GM12878 (cell line): ENCODE measurements around the gene CAPSL. TPM values are rescaled to one million over a fixed set of nuclear protein-coding genes. Genes with fewer than 3 reads are reported as not detected.

ENCODE experiments used
- CBFB ChIP-seq: IDR thresholded peaks from 2 replicates; pipeline ENCODE4 v1.6.1; 2016; ENCODE audit warnings: antibody characterized with exemption, low read depth
- CREM ChIP-seq: IDR thresholded peaks from 2 replicates; pipeline ENCODE4 v1.6.1; 2014; ENCODE audit warnings: antibody characterized with exemption, low read depth
- E2F8 ChIP-seq: fragments of 450-650 bp; IDR thresholded peaks from 2 replicates; pipeline ENCODE4 v1.6.1; 2018; ENCODE audit warnings: mild to moderate bottlenecking, low read depth, moderate library complexity; ENCODE audit not compliant: partially characterized antibody
- EED ChIP-seq: sonication (generic); IDR thresholded peaks from 2 replicates; pipeline ENCODE4 v1.6.1; 2016; ENCODE audit warnings: antibody characterized with exemption, low read depth
- HDAC2 ChIP-seq: fragments of 200-600 bp; sonication (generic); IDR thresholded peaks from 2 replicates; pipeline ENCODE4 v1.6.1; 2017
- IRF5 ChIP-seq: fragments of 450-650 bp; IDR thresholded peaks from 2 replicates; pipeline ENCODE4 v1.6.1; 2017; ENCODE audit warnings: borderline replicate concordance
- MEF2B ChIP-seq: fragments of 450-650 bp; IDR thresholded peaks from 2 replicates; pipeline ENCODE4 v1.6.1; 2018; ENCODE audit warnings: mild to moderate bottlenecking, moderate library complexity; ENCODE audit not compliant: partially characterized antibody, poor library complexity, severe bottlenecking
- MTA3 ChIP-seq: IDR thresholded peaks from 2 replicates; pipeline ENCODE4 v1.6.1; 2012; ENCODE audit warnings: low read length, inconsistent platforms, borderline replicate concordance
- NFIC ChIP-seq: IDR thresholded peaks from 2 replicates; pipeline ENCODE4 v1.6.1; 2012; ENCODE audit warnings: low read depth, mild to moderate bottlenecking, inconsistent platforms, low read length, moderate library complexity
- NR2F1 ChIP-seq: fragments of 450-650 bp; conservative IDR thresholded peaks from 2 replicates; pipeline ENCODE4 v1.6.1; 2017; ENCODE audit warnings: mild to moderate bottlenecking
- NRF1 ChIP-seq: conservative IDR thresholded peaks from 2 replicates; pipeline ENCODE4 v1.6.1; 2011; ENCODE audit warnings: mild to moderate bottlenecking, low read depth, low read length, improper control_type of control experiment
- PAX5 ChIP-seq: IDR thresholded peaks from 2 replicates; pipeline ENCODE4 v1.6.1; 2011; ENCODE audit warnings: low read depth, low read length, borderline replicate concordance
- RB1 ChIP-seq: fragments of 450-650 bp; formaldehyde crosslinking; IDR thresholded peaks from 2 replicates; pipeline ENCODE4 v1.6.1; 2017; ENCODE audit warnings: mild to moderate bottlenecking, borderline replicate concordance
- RUNX3 ChIP-seq: IDR thresholded peaks from 2 replicates; pipeline ENCODE4 v1.6.1; 2012; ENCODE audit warnings: low read length, inconsistent platforms
- STAT3 ChIP-seq: IDR thresholded peaks from 2 replicates; pipeline ENCODE4 v1.6.1; 2011; ENCODE audit warnings: low read depth, low read length, improper control_type of control experiment
- TARDBP ChIP-seq: IDR thresholded peaks from 2 replicates; pipeline ENCODE4 v1.6.1; 2016; ENCODE audit warnings: borderline replicate concordance
- WRNIP1 ChIP-seq: IDR thresholded peaks from 2 replicates; pipeline ENCODE4 v1.6.1; 2011; ENCODE audit warnings: low read depth, low read length, improper control_type of control experiment, borderline replicate concordance
- ZBTB4 ChIP-seq: fragments of 450-650 bp; formaldehyde crosslinking; IDR thresholded peaks from 2 replicates; pipeline ENCODE4 v1.4.0; 2022; ENCODE audit warnings: mild to moderate bottlenecking, moderate library complexity
- ZNF24 ChIP-seq: fragments of 450-650 bp; IDR thresholded peaks from 2 replicates; pipeline ENCODE4 v1.6.1; 2017; ENCODE audit warnings: antibody characterized with exemption, mild to moderate bottlenecking
- ZNF384 ChIP-seq: IDR thresholded peaks from 2 replicates; pipeline ENCODE4 v1.6.1; 2012; ENCODE audit warnings: low read depth, mild to moderate bottlenecking, low read length, improper control_type of control experiment, borderline replicate concordance
- polyA plus RNA-seq, 11 experiments: library from polyadenylated mRNA; depleted of rRNA in 4 of 11; unstranded in 6 of 11; stranded (reverse) in 5 of 11; fragments of >200 nt; fragmentation: Nextera tagmentation in 4 of 11; fragmentation: Illumina TruSeq in 1 of 11; extraction: Ambion mirVana in 4 of 11; extraction: Trizol in 1 of 11; gene quantifications; 1 replicate in 1 of 11; 2 replicates in 10 of 11; pipeline versions ENCODE4 v1.2.1 to v1.2.3, GENCODE V29; 2011 to 2016; ENCODE audit warnings: inconsistent platforms in 2 of 11, missing spikeins in 2 of 11, low read depth in 1 of 11
- total RNA-seq, 4 experiments: library from RNA; depleted of rRNA in 3 of 4; stranded (reverse); fragments of >200 nt in 3 of 4; fragmentation: Illumina TruSeq in 1 of 4; extraction: Trizol in 1 of 4; gene quantifications; 2 replicates each; pipeline versions ENCODE4 v1.2.1 to v1.2.3, GENCODE V29; 2013 to 2021
- TF ChIP-seq, protein P1 (sequence below): fragments of 450-650 bp; IDR thresholded peaks from 2 replicates; pipeline ENCODE4 v1.6.1; 2017; ENCODE audit warnings: low read depth, mild to moderate bottlenecking, moderate library complexity

The CAPSL gene
- total and polyA plus RNA-seq, 10 of the 15 experiments (the other 5 are each of a cell fraction or from before 2014, with no cell fraction given): 0.19 to 0.57 (median 0.20) TPM; not detected in 7

DNA sequence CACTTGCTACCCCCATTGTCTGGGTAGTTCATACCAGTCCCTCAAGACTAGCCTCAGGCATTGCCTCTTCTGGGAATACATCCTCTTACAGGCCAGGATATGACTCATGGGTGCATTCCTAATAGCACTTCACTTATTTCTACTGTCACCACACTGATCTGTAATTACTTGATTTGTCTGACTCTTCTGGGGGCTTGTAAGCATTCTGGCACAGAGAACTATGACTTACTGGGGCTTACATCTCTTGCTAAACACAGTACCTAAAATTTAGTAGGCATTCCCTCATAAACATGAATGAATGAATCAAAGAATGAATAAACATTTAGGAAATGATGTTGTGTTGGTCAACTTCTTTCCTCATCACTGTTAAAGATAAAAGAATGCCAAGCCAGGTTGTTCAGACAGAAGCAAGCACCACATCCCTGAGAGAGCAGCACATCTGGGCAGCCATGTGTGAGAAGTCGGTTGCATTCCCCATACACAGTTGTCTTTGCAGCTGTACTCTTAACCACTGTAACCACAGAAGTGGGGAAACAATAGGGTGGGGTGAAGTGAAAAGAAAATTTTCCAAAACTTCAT is 54.1 kb downstream of the CAPSL start (continued):
- TF ChIP-seq E2F8: no peak
- peak; percentile 38; the same call in 1 of the 2 replicates for TF ChIP-seq EED
- TF ChIP-seq ZBTB4 (CRISPR knock-in tag): no peak
- TF ChIP-seq, protein P1, sequence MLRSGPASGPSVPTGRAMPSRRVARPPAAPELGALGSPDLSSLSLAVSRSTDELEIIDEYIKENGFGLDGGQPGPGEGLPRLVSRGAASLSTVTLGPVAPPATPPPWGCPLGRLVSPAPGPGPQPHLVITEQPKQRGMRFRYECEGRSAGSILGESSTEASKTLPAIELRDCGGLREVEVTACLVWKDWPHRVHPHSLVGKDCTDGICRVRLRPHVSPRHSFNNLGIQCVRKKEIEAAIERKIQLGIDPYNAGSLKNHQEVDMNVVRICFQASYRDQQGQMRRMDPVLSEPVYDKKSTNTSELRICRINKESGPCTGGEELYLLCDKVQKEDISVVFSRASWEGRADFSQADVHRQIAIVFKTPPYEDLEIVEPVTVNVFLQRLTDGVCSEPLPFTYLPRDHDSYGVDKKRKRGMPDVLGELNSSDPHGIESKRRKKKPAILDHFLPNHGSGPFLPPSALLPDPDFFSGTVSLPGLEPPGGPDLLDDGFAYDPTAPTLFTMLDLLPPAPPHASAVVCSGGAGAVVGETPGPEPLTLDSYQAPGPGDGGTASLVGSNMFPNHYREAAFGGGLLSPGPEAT: no peak; the same call in 1 of the 2 replicates
- no peak for TF ChIP-seq CREM
- TF ChIP-seq ZNF384: no peak
- no peak for TF ChIP-seq WRNIP1
- no peak for TF ChIP-seq NRF1
- TF ChIP-seq IRF5: no peak
- no peak for TF ChIP-seq PAX5
- TF ChIP-seq HDAC2: no peak
- TF ChIP-seq STAT3: no peak
- TF ChIP-seq ZNF24: peak; percentile 36; the same call in 1 of the 2 replicates
- TF ChIP-seq RB1: no peak
- 0 out of 2 replicates have a peak, but pooled peaks have one; percentile 26 for TF ChIP-seq CBFB
- TF ChIP-seq NR2F1: 0 out of 2 replicates have a peak, but pooled peaks have one; percentile 34
- TF ChIP-seq MTA3: no peak
- peak; percentile 9 for TF ChIP-seq MEF2B
- TF ChIP-seq TARDBP: no peak
- TF ChIP-seq NFIC: peak; percentile 31; the same call in 1 of the 2 replicates
- TF ChIP-seq RUNX3: peak; percentile 89
